Esophagus muscularis mucosa (tissue), 4 donors: ENCODE data around the gene KREMEN1. TPM values are rescaled to one million over a fixed set of nuclear protein-coding genes. Genes with fewer than 3 reads are reported as not detected.

ENCODE experiments used
- small RNA-seq, 3 donors: library from RNA; depleted of rRNA; stranded (forward); fragments of <200 nt; gene quantifications; one replicate each; pipeline ENCODE3, GENCODE V24; 2016
- total RNA-seq, 4 donors: library from RNA; depleted of rRNA; stranded (reverse); fragments of >200 nt; gene quantifications; one replicate each; pipeline versions ENCODE4 v1.1.0 to v1.2.1, GENCODE V29; 2016

KREMEN1 gene
- total RNA-seq, 4 donors from 2014 or later, result 8.7 to 14.6 (median 12.4) TPM

Small RNA genes lying within 50 kb of the gene (small RNA-seq; reads per million reads assigned to genes)
- 0 reads per million in 3 donors for gene RNU6-1219P
- gene RNU6-810P, result 0 reads per million in 3 donors

Other genes with a start within 250 kb of the KREMEN1 start
- 10 to 100 TPM; 12.9 to 29.7 (median 21.9) TPM for gene ZNRF3, start 189.5 kb upstream of the KREMEN1 start, total RNA-seq
- gene C22orf31, start 11.2 kb upstream of the KREMEN1 start, total RNA-seq, result not detected
- gene EMID1, start 132.9 kb downstream of the KREMEN1 start, total RNA-seq, result 1 to 10 TPM in 2 of 4 donors, under 1 TPM in 2; 0.65 to 4.0 (median 0.93) TPM
- 10 to 100 TPM; 12.6 to 23.5 (median 20.7) TPM for gene RHBDD3, start 194.9 kb downstream of the KREMEN1 start, total RNA-seq
- gene EWSR1, start 195.2 kb downstream of the KREMEN1 start, total RNA-seq, result 100 to 1,000 TPM; 183 to 203 (median 198) TPM
- gene GAS2L1, start 233.6 kb downstream of the KREMEN1 start, total RNA-seq, result 10 to 100 TPM; 25.8 to 63.9 (median 38.8) TPM
- 1 to 10 TPM in 1 of 4 donors, under 1 TPM in 2, not detected in 1; 0.50 to 1.6 (median 0.84) TPM for gene RASL10A, start 242.7 kb downstream of the KREMEN1 start, total RNA-seq